HG03135 (cell line): Measurements from ENCODE around the gene SLC25A25.
"Not testable (repeated sequence)": the region's sequence is repeated elsewhere in the genome, so short reads cannot be mapped to it uniquely, and the experiment has no call there.

Source experiments
- ATAC-seq: cut with Tn5 transposase; IDR thresholded peaks from one replicate; pipeline ENCODE4 v1.9.1; 2021; ENCODE audit warnings: mild to moderate bottlenecking, moderate library complexity; ENCODE audit not compliant: unreplicated experiment

SLC25A25 gene

DNA sequence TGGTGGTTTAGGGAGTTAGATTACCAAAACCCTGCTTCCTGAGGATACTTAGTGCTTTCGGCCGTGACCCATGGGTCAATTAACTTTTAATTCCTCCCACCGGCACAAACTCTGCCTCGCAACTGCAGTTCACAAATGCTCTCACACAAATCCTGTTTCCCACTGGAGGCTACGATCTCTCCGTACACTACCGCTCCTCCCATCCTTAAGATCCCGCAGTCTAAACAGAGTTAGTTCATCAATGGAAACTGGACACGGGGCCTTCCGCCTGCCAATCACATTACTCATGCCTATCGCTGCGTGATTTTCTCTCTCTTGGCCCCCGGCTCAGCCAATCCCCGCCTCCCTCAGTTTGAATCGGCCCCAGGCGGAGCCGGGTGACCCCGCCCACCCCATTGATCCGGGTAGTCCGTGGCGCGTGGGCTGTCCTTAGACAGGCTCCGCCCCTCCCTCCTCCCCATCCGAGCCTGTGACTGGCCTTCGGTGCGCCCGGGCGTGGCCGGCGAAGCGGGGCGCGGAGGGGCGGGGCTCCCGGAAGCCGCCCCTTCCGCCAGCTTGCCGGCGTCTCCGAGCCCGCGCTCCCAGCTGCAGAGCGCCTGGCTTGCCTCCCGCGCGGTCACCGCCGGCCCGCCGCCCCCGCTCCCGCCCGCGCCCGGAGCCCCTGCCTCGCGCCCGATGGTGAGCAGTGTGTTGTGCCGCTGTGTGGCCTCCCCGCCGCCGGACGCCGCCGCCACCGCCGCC lies at the start of gene SLC25A25:
TSS of gene SLC25A25 (plus strand) at position 588 of the 741 bp plus-strand sequence. CDS start at position 676, 88 bp downstream.
- ATAC-seq, result peak; percentile 68

- no peak for ATAC-seq
Measured at GRCh38 chr9:128020692-128021091, 47.3 kb upstream of the SLC25A25 start.

- ATAC-seq, result no peak
Measured at GRCh38 chr9:128021098-128021497, 46.9 kb upstream of the SLC25A25 start.

- no peak for ATAC-seq
Measured at GRCh38 chr9:128022886-128023285, 45.1 kb upstream of the SLC25A25 start.

GRCh38 chr9:128023671-128024070 lies 44.4 kb upstream of the SLC25A25 start:
- not testable (repeated sequence) for ATAC-seq

DNA sequence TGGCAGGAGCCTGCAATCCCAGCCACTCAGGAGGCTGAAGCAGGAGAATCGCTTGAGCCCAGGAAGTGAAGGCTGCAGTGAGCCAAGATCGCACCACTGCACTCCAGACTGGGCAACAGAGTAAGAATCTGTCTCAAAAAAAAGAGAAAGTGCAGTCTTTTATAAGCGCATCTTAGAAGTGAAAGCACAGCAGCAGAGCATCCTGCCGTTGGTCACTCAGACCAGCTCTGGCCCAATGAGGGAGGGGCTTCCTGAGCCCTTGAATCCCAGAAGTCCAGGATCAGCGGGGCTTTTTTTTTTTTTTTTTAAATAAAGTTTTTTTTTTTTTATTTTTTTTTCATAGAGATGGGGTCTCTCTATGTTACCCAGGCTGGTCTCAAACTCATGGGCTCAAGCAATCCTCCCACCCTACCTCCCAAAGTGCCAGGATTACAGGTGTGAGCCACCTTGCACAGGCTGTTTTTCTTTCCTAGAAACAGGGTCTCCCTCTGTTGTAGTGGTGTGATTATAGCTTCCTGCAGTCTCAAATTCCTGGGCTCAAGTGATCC lies 43.2 kb upstream of the SLC25A25 start:
- no peak for ATAC-seq

DNA sequence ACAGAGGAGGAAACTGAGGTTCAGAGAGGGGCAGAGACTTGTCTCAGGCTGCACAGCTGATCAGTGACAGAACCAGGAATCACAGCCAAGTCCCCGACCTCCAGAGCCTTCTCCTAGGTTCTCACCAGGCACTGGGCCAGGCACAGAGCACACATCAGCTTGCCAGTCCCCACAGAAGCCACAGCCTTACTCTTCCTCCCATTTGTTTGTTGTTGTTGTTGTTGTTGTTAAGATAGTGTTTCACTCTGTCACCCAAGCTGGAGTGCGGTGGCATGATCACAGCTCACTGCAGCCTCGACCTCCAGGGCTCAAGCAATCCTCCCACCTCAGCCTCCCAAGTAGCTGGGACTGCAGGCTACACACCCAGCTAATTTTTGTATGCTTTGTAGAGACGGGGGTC lies 42.3 kb upstream of the SLC25A25 start:
- ATAC-seq, result no peak

- no peak for ATAC-seq
Measured at GRCh38 chr9:128026255-128026772, 41.7 kb upstream of the SLC25A25 start.

- ATAC-seq, result no peak
Measured at GRCh38 chr9:128026773-128027541, 41.1 kb upstream of the SLC25A25 start.

- ATAC-seq, result no peak
Measured at GRCh38 chr9:128027705-128028104, 40.3 kb upstream of the SLC25A25 start.

DNA sequence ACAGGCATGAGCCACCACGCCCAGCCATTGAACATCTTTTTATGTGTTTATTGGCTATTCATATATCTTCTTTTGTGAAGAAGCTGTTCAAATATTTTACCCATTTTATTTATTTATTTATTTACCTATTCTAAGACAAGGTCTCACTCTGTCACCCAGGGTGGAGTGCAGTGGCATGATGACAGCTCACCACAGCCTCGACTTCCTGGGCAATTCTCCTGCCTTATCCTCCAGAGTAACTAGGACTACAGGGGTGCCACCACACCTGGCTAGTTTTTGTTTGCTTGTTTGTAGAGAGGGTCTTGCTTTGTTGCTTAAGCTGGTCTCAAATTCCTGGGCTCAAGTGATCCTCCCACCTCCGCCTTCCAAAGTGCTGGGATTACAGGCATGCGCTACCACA lies 34.4 kb upstream of the SLC25A25 start:
- no peak for ATAC-seq

DNA sequence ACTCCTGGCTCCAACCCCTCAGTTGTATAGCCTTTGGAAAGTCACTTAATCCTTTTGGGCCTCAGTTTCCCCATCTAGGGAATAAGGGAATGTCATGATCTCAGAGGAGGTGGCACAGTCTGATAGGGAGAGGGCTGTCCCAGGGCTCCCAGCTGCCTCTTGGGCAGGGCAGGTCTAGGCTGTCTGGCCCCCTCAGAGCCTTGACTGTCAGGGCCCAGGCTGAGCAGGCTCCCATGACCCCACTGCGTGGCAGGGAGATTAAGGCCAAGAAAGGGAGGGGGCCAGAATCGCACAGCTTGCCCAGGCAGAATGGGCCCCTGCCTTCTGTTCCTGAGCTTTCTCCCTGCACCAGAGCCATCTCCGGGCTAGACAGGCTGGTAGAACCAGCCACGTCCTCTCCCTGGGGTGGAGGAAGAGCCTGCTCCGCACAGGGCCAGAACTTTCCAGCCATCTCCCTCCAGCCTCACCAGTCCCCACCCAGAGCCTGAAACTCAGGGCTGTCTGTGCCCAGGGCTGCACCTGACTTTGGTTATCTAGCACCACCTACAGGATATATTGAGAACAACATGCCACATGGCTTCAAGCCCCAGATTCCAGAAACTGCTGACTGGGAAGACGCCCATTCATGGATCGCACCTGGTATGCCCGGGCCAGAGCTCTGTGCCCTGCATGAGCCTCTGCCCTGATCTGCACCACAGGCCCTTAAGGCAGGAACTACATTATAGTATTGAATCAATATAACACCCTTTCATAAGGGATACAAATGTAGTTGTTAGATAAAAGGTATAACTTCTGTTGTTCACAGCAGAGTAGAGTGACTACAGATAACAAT lies 33.0 kb upstream of the SLC25A25 start:
- no peak for ATAC-seq

- ATAC-seq, result not testable (repeated sequence)
Measured at GRCh38 chr9:128036522-128036921, 31.5 kb upstream of the SLC25A25 start.

DNA sequence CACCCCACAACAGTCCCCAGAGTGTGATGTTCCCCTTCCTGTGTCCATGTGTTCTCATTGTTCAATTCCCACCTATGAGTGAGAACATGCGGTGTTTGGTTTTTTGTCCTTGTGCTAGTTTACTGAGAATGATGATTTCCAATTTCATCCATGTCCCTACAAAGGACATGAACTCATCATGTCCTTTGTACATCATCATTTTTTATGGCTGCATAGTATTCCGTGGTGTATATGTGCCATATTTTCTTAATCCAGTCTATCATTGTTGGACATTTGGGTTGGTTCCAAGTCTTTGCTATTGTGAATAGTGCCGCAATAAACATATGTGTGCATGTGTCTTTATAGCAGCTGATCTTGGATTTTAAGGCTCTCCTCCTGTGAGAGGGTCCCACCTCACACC lies 27.2 kb upstream of the SLC25A25 start:
- ATAC-seq, result not testable (repeated sequence)

DNA sequence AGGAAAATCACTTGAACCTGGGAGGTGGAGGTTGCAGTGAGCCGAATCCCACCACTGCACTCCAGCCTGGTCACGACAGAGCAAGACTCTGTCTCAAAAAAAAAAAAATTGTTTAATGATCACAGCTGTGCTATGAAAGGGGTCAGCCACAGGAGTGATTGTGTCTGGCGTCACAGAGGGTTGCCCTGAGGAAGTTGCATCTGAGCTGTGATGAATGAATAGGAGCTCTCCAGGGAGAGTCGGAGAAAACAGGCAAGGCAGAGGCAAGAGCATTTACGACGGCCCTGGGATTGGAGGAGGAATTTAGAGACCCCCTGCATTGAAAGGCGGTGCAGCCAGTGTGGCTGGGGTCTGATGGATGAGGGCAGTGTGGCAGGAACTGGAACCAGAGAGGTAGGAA lies 26.0 kb upstream of the SLC25A25 start:
- no peak for ATAC-seq

DNA sequence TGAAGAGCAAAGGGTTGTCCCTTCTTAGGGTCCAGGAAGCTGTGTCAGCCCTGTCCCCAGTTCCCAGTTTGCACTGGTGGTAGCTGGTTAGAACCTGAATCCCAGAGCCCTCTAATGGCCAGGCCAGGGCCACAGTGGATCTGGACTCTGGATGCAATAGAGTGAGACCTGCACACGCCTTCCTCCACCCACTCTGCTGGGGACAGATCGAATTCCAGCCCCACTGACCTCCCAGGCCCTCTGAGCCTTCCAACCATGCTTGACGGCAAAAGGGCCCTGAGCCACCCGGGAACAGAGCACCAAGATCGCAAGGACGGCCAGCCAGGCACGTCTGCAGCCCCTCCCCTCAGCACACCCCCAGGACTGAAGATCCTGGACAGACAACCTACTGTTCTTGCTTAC lies 24.6 kb upstream of the SLC25A25 start:
- ATAC-seq, result no peak

DNA sequence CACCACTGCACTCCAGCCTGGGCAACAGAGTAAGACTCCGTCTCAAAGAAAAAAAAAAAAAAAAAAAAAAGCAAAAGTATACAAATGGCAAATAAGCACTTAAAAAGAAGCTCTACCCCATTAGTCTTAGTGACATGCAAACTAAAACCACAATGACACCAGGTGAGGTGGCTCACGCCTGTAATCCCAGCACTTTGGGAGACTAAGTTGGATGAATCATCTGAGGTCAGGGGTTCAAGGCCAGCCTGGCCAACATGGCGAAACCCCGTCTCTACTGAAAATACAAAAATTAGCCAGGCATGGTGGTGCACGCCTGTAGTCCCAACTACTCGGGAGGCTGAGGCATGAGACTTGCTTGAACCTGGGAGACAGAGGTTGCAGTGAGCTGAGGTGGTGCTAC lies 22.6 kb upstream of the SLC25A25 start:
- ATAC-seq, result not testable (repeated sequence)

- ATAC-seq, result no peak
Measured at GRCh38 chr9:128045831-128046230, 22.2 kb upstream of the SLC25A25 start.

DNA sequence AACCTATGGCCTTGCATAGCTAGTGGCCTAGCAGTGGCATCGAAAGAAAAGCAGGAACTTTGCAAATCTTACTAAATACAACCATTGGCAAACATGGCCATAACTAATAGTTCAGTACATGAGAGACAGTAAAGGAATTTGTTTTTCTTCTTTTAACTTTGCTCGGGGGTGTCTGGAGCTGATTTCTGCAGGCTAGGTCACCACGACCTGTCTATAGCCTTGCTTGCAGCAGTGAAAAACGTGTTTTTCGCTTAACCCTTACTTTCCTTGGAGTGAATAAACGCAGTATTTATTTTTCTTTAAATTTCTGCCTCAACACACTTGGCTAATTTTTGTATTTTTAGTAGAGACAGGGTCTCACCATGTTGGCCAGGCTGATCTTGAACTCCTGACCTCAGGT lies 20.8 kb upstream of the SLC25A25 start:
- ATAC-seq, result no peak

DNA sequence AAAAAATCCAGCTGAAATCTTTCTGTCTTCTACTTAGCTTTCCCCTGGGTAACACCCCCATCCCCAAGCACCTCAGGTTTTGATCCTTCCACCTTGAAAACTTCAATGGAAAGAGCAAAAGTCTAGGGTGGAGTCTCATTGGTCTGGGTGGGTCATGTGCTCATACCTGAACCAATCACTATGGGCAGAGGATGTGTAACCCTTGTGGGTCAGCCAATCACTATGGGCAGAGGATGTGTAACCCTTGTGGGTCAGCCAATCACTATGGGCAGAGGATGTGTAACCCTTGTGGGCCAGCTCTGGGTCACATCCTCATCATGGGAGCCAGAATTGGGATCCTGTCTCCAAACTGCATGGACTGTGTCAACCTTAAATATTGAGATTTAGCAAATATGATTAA lies 19.4 kb upstream of the SLC25A25 start:
- ATAC-seq, result no peak

DNA sequence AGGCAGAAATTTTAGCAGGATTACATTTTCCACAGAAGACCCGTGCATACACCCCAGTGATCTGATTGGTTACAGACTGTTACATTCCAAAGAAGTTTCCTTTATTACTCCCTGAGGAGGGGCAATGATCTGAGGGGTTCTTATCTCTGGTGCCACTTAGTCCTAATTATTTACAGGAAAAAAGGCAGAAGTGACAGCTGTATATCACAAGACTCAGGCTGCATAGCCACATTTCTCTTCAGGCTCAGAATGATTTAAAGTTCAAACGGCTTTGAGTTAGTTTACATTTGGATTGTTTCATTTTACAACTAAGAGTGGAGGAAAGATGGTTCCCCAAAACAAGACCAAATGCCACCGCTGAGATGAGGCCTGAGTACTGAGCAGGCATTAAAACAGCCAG lies 18.2 kb upstream of the SLC25A25 start:
- ATAC-seq, result no peak
